PC-9 (cell line): ENCODE measurements around the gene UBE2D4.
"Not testable (repeated sequence)": the region's sequence is repeated elsewhere in the genome, so short reads cannot be mapped to it uniquely, and the experiment has no call there.

Experiments used
- EZH2 ChIP-seq: fragments of 200-600 bp; sonication (generic); IDR thresholded peaks from 2 replicates; pipeline ENCODE4 v1.8.0; 2017; ENCODE audit warnings: antibody characterized with exemption, low read depth
- TF ChIP-seq, protein P1 (sequence below): fragments of 200-600 bp; sonication (generic); conservative IDR thresholded peaks from 2 replicates; pipeline ENCODE4 v1.6.1; 2017; ENCODE audit warnings: mixed run types, antibody characterized with exemption, mild to moderate bottlenecking, moderate library complexity

GRCh38 chr7:43982848-43983247 lies 56.6 kb downstream of the UBE2D4 start:
- not testable (repeated sequence) for TF ChIP-seq EZH2
- TF ChIP-seq, protein P1, sequence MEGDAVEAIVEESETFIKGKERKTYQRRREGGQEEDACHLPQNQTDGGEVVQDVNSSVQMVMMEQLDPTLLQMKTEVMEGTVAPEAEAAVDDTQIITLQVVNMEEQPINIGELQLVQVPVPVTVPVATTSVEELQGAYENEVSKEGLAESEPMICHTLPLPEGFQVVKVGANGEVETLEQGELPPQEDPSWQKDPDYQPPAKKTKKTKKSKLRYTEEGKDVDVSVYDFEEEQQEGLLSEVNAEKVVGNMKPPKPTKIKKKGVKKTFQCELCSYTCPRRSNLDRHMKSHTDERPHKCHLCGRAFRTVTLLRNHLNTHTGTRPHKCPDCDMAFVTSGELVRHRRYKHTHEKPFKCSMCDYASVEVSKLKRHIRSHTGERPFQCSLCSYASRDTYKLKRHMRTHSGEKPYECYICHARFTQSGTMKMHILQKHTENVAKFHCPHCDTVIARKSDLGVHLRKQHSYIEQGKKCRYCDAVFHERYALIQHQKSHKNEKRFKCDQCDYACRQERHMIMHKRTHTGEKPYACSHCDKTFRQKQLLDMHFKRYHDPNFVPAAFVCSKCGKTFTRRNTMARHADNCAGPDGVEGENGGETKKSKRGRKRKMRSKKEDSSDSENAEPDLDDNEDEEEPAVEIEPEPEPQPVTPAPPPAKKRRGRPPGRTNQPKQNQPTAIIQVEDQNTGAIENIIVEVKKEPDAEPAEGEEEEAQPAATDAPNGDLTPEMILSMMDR = not testable (repeated sequence)
